ENCODE measurements around the gene NR1H4.

Gene NR1H4

GRCh38 chr12:100448656-100449055 lies 25.0 kb upstream of the NR1H4 start:
- Histone ChIP-seq H3K27ac (ENCODE audit: extremely low read depth, low read depth, low read length) (no peak overlapping the region), H3K9me3 (ENCODE audit: control insufficient read depth, insufficient read depth, low read depth, low read length) (no peaks in the 10 kb centered on the region), H3K4me1 (ENCODE audit: control insufficient read depth, insufficient read depth, low read length) (no peaks in the 10 kb centered on the region), H3K4me3 (ENCODE audit: low read depth, low read length) (no peak overlapping the region), H3K36me3 (ENCODE audit: control insufficient read depth in 2 of 2, insufficient read depth in 1 of 2, low read length in 2 of 2) (no peaks in the 10 kb centered on the region)
- CTCF ChIA-PET, result interaction anchor here (1.3 kb wide), 1 partner anchor 44 kb away, joined by 10 read pairs; no protein-coding TSS in a partner anchor
- TF ChIP-seq ZNF214 (tag by site-specific recombination; IDR thresholded peaks at IDR 0.05; ENCODE audit: borderline replicate concordance), result no peak
- TF ChIP-seq ZNF239 (tag by site-specific recombination; IDR thresholded peaks at IDR 0.05), result no peak
- TF ChIP-seq ZSCAN16 (tag by site-specific recombination; IDR thresholded peaks at IDR 0.05), result no peak
- TF ChIP-seq ZNF26 (tag by site-specific recombination; IDR thresholded peaks at IDR 0.05), result no peak
- no peak for TF ChIP-seq ZNF404 (tag by site-specific recombination; IDR thresholded peaks at IDR 0.05)
- no peak for TF ChIP-seq OVOL3 (tag by site-specific recombination; IDR thresholded peaks at IDR 0.05)
- no peak for TF ChIP-seq ZNF571 (tag by site-specific recombination; IDR thresholded peaks at IDR 0.05)
- no peak for TF ChIP-seq ZNF133 (tag by site-specific recombination; IDR thresholded peaks at IDR 0.05)
- POLR2A ChIA-PET, result no interaction called here

DNA sequence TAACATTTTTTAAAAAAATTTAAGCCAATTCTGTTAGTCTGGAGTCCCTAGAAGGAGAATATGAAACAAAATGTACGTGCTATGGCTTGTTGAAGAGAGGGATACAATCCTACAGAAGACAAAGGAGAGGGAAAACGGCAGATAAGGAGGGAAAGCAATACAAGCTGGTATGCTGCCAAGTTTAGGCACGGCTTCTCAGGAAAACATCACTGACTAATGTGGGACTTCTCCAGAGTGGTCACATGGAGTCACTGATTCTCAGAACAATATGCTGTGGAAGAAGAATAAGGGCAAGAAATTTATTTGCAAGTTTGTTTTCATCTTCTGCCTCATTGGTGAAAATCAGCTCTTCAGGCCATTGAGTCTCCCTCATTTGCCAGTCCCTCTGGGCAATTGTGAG lies 22.9 kb upstream of the NR1H4 start:
- no peak for TF ChIP-seq ZNF670 (tag by site-specific recombination; IDR thresholded peaks at IDR 0.05; ENCODE audit: low read depth)
- no peak for TF ChIP-seq ZNF76 (tag by site-specific recombination; IDR thresholded peaks at IDR 0.05; ENCODE audit: borderline replicate concordance, low read depth)
- no peak for TF ChIP-seq ZNF366 (tag by site-specific recombination; conservative IDR thresholded peaks at IDR 0.05)
- TF ChIP-seq ZNF24 (tag by site-specific recombination; IDR thresholded peaks at IDR 0.05), result no peak
- no peak for TF ChIP-seq SP2 (tag by site-specific recombination; IDR thresholded peaks at IDR 0.05)
- TF ChIP-seq ZNF132 (tag by site-specific recombination; IDR thresholded peaks at IDR 0.05; ENCODE audit: borderline replicate concordance), result no peak
- no peak for TF ChIP-seq ZNF214 (tag by site-specific recombination; IDR thresholded peaks at IDR 0.05; ENCODE audit: borderline replicate concordance)
- TF ChIP-seq, protein P1, sequence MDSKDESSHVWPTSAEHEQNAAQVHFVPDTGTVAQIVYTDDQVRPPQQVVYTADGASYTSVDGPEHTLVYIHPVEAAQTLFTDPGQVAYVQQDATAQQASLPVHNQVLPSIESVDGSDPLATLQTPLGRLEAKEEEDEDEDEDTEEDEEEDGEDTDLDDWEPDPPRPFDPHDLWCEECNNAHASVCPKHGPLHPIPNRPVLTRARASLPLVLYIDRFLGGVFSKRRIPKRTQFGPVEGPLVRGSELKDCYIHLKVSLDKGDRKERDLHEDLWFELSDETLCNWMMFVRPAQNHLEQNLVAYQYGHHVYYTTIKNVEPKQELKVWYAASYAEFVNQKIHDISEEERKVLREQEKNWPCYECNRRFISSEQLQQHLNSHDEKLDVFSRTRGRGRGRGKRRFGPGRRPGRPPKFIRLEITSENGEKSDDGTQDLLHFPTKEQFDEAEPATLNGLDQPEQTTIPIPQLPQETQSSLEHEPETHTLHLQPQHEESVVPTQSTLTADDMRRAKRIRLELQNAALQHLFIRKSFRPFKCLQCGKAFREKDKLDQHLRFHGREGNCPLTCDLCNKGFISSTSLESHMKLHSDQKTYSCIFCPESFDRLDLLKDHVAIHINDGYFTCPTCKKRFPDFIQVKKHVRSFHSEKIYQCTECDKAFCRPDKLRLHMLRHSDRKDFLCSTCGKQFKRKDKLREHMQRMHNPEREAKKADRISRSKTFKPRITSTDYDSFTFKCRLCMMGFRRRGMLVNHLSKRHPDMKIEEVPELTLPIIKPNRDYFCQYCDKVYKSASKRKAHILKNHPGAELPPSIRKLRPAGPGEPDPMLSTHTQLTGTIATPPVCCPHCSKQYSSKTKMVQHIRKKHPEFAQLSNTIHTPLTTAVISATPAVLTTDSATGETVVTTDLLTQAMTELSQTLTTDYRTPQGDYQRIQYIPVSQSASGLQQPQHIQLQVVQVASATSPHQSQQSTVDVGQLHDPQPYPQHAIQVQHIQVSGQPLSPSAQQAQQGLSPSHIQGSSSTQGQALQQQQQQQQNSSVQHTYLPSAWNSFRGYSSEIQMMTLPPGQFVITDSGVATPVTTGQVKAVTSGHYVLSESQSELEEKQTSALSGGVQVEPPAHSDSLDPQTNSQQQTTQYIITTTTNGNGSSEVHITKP (tag by site-specific recombination; IDR thresholded peaks at IDR 0.05), result no peak
- TF ChIP-seq ZNF341 (tag by site-specific recombination; IDR thresholded peaks at IDR 0.05; ENCODE audit: low read depth), result no peak
- no peak for TF ChIP-seq ZFP37 (tag by site-specific recombination; IDR thresholded peaks at IDR 0.05)
- no peak for TF ChIP-seq ZIC2 (tag by site-specific recombination; IDR thresholded peaks at IDR 0.05)
- TF ChIP-seq ZNF26 (tag by site-specific recombination; IDR thresholded peaks at IDR 0.05), result no peak
- H3K9me3 ChIP-seq (ENCODE audit: control insufficient read depth, insufficient read depth, low read depth, low read length), result no peaks in the 10 kb centered on the region
- H3K27ac ChIP-seq (ENCODE audit: extremely low read depth, low read depth, low read length), result no peak overlapping the region
- H3K4me1 ChIP-seq (ENCODE audit: control insufficient read depth, insufficient read depth, low read length), result no peaks in the 10 kb centered on the region
- POLR2A ChIA-PET, result no interaction called here
- H3K4me3 ChIP-seq (ENCODE audit: low read depth, low read length), result no peak overlapping the region
- CTCF ChIA-PET, result no interaction called here
- H3K36me3 ChIP-seq (ENCODE audit: control insufficient read depth in 2 of 2, insufficient read depth in 1 of 2, low read length in 2 of 2), result no peaks in the 10 kb centered on the region

Measured in HEK293 (cell line).